GM19468 (cell line): Measurements from ENCODE around the gene ANKRD39.

Experiments
- ATAC-seq: cut with Tn5 transposase; IDR thresholded peaks from one replicate; pipeline ENCODE4 v1.9.1; 2021; ENCODE audit warnings: mild to moderate bottlenecking, moderate library complexity, moderate number of reproducible peaks; ENCODE audit not compliant: unreplicated experiment; ENCODE audit errors: extremely low read depth

The ANKRD39 gene

DNA sequence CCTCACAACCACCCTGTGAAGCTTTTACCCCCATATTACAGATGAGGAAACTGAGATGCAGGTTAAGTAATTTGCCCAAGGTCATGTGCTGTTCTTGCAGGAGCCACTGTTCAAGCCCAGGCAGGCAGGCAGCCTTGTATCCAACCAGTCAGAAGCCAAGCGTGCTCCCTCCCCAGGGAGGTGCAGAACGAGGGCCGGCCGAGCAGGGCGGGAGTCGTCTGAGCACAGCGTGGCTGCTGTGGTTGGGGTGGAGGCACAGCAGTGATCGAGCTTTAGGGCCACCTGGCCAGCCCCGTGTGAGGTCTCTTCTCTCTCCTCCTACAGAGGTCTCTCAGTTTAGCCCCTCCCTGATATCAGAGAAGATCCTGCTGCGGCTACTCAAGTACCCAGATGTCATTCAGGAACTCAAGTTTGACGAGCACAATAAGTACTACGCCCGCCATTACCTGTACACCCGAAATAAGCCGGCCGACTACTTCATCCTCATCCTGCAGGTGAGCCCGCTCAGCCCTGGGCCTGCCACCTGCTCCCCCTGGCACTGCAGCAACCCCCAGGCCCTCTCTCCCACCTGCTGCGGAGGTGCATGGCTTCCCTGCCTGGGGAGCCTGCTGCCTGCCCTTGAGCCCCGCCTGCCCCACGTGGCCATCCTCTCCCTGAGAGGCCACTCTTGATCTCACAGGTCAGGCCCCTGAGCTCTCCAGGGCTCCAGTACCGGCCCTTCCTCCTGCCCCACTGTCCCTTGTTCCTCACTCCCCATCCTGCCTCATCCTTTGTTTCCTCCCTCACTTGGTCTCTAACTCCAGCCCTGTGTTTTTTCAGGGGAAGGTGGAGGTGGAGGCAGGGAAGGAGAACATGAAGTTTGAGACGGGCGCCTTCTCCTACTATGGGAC is 58.8 kb downstream of the ANKRD39 start:
- ATAC-seq: no peak
